Keratinocyte (primary cell): ENCODE data around the gene BFSP1.

Experiments used
- CTCF ChIP-seq, 3 experiments: IDR thresholded peaks in 1 of 3; conservative IDR thresholded peaks in 1 of 3; optimal IDR thresholded peaks in 1 of 3; 2 replicates in 2 of 3; 3 replicates in 1 of 3; pipeline versions ENCODE3 to v1.5.1; 2011; ENCODE audit warnings: low read length in 3 of 3, mild to moderate bottlenecking in 3 of 3, moderate library complexity in 2 of 3, control low read depth in 1 of 3, inconsistent platforms in 1 of 3; ENCODE audit not compliant: insufficient read depth in 2 of 3; ENCODE audit errors: extremely low read depth in 1 of 3
- EZH2 ChIP-seq: IDR thresholded peaks from one replicate; pipeline ENCODE4 v1.6.1; 2012; ENCODE audit warnings: inconsistent platforms, mild to moderate bottlenecking, low read length, moderate library complexity

- TF ChIP-seq CTCF (optimal IDR thresholded peaks at IDR 0.05 in 1 of 3, IDR thresholded peaks at IDR 0.05 in 1 of 3, conservative IDR thresholded peaks at IDR 0.05 in 1 of 3; ENCODE audit: extremely low read depth in 1 of 3, insufficient read depth in 2 of 3, low read length in 3 of 3): no peak
- no peak for TF ChIP-seq EZH2
These were observed 18.0 kb upstream of the BFSP1 start for GRCh38 chr20:17549131-17549530.
